Osteoblast (primary cell): ENCODE results near the gene PGAM5. TPM values are rescaled to one million over a fixed set of nuclear protein-coding genes. Genes with fewer than 3 reads are reported as not detected.
"Not testable (repeated sequence)": the region's sequence is repeated elsewhere in the genome, so short reads cannot be mapped to it uniquely, and the experiment has no call there.

Source experiments
- DNase-seq: peaks from one replicate; pipeline ENCODE4 v3.0.0; 2011; ENCODE audit warnings: low spot score, mixed read lengths; ENCODE audit not compliant: insufficient read length; ENCODE audit errors: missing footprints
- H2AFZ ChIP-seq: 2 replicates; pipeline ENCODE4 v1.6.0; 2011; ENCODE audit warnings: mild to moderate bottlenecking, low read length
- H3K27ac ChIP-seq: 2 replicates; pipeline ENCODE4 v1.5.1; 2011; ENCODE audit warnings: mild to moderate bottlenecking, low read depth, low read length, moderate library complexity
- H3K27me3 ChIP-seq: 2 replicates; pipeline ENCODE4 v1.6.0; 2012; ENCODE audit warnings: mild to moderate bottlenecking, control low read depth, inconsistent platforms, low read length, moderate library complexity; ENCODE audit not compliant: insufficient read depth
- H3K36me3 ChIP-seq: 2 replicates; pipeline ENCODE4 v1.5.1; 2011; ENCODE audit warnings: mild to moderate bottlenecking, low read length, control low read depth, moderate library complexity; ENCODE audit not compliant: insufficient read depth
- H3K4me1 ChIP-seq: 2 replicates; pipeline ENCODE4 v1.5.1; 2011; ENCODE audit warnings: mild to moderate bottlenecking, low read length, control low read depth, moderate library complexity; ENCODE audit not compliant: insufficient read depth
- H3K4me2 ChIP-seq: 2 replicates; pipeline ENCODE4 v1.6.0; 2011; ENCODE audit warnings: mild to moderate bottlenecking, low read length; ENCODE audit not compliant: insufficient read depth
- H3K4me3 ChIP-seq: fragments of 200-600 bp; sonication (generic); 3 replicates; pipeline ENCODE4 v1.5.1; 2012; ENCODE audit warnings: mild to moderate bottlenecking, low read length, inconsistent platforms; ENCODE audit not compliant: insufficient read depth
- H3K79me2 ChIP-seq: 2 replicates; pipeline ENCODE4 v1.6.0; 2012; ENCODE audit warnings: mild to moderate bottlenecking, low read length, control low read depth, inconsistent platforms; ENCODE audit not compliant: insufficient read depth
- H3K9me3 ChIP-seq: 2 replicates; pipeline ENCODE4 v1.5.1; 2011; ENCODE audit warnings: low read depth, low read length, control low read depth
- H4K20me1 ChIP-seq: 2 replicates; pipeline ENCODE4 v1.6.0; 2012; ENCODE audit warnings: mild to moderate bottlenecking, low read length, control low read depth; ENCODE audit not compliant: insufficient read depth
- total RNA-seq: library from RNA; depleted of rRNA; stranded (reverse); fragments of >200 nt; gene quantifications from 2 replicates; pipeline ENCODE4 v1.2.3, GENCODE V29; 2012
- TF ChIP-seq, protein P1 (sequence below): IDR thresholded peaks from 2 replicates; pipeline ENCODE4 v1.5.1; 2011; ENCODE audit warnings: mild to moderate bottlenecking, low read depth, low read length, moderate library complexity; ENCODE audit errors: extremely low read depth

Gene PGAM5
- total RNA-seq, 1 donor, result 24.6 TPM

DNA sequence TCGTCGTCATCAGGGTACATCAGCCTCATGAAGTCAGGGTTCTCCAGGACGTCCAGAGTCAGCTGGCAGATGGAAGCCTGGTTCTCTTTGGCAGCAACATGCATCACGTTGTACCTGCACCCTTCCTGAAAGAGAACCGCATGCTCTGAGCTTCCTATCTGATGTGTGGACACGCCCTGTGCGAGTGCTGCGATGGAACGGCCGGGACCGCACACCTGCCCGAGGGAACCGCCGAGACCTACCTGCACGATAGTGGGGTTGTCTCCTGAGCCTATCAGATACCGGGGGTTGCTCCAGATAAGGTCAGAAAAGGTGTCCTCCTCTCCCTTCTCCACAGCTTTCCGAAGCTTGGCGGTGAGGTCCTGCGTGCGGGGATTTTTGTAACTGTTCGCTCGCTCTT lies 37.3 kb downstream of the PGAM5 start:
- H2AFZ ChIP-seq, result no peak overlapping the region
- H3K27me3 ChIP-seq, result no peaks in the 10 kb centered on the region
- H3K4me2 ChIP-seq, result no peak overlapping the region
- peaks cover 59% of the 10 kb centered on the region for H4K20me1 ChIP-seq
- H3K9me3 ChIP-seq, result no peaks in the 10 kb centered on the region
- H3K79me2 ChIP-seq, result peaks cover 90% of the 10 kb centered on the region
- TF ChIP-seq, protein P1, sequence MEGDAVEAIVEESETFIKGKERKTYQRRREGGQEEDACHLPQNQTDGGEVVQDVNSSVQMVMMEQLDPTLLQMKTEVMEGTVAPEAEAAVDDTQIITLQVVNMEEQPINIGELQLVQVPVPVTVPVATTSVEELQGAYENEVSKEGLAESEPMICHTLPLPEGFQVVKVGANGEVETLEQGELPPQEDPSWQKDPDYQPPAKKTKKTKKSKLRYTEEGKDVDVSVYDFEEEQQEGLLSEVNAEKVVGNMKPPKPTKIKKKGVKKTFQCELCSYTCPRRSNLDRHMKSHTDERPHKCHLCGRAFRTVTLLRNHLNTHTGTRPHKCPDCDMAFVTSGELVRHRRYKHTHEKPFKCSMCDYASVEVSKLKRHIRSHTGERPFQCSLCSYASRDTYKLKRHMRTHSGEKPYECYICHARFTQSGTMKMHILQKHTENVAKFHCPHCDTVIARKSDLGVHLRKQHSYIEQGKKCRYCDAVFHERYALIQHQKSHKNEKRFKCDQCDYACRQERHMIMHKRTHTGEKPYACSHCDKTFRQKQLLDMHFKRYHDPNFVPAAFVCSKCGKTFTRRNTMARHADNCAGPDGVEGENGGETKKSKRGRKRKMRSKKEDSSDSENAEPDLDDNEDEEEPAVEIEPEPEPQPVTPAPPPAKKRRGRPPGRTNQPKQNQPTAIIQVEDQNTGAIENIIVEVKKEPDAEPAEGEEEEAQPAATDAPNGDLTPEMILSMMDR, result no peak
- H3K36me3 ChIP-seq, result peaks cover 86% of the 10 kb centered on the region
- H3K4me1 ChIP-seq, result no peaks in the 10 kb centered on the region
- no peak overlapping the region for H3K4me3 ChIP-seq
- peak; percentile 57 for DNase-seq
- H3K27ac ChIP-seq, result no peak overlapping the region

DNA sequence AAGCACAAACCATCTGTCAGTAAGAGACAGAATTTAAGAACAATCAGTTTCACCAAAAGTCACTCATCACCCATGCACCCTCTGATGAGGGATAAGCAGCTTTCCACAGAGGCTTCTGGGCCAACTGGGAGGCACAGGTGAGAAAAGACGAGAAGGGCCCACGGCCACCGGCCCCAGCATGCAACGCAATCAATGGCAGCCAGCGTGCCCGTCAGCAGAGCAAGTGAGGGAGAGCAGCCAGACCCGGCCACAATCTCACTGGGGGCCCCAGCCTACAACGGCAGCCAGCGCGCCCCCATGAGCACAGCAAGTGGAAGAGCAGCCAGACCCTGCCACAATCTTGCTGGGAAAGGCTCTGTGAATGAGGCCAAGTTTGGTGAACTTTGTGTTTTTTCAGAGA lies 37.7 kb downstream of the PGAM5 start:
- Histone ChIP-seq H3K79me2 (peaks cover 90% of the 10 kb centered on the region), H3K4me2 (no peak overlapping the region), H3K27me3 (no peaks in the 10 kb centered on the region), H2AFZ (no peak overlapping the region), H3K36me3 (peaks cover 87% of the 10 kb centered on the region), H3K4me3 (no peak overlapping the region), H3K4me1 (no peaks in the 10 kb centered on the region), H3K27ac (no peak overlapping the region), H4K20me1 (peaks cover 60% of the 10 kb centered on the region), H3K9me3 (no peaks in the 10 kb centered on the region)
- TF ChIP-seq, protein P1, result no peak
- DNase-seq, result no peak

DNA sequence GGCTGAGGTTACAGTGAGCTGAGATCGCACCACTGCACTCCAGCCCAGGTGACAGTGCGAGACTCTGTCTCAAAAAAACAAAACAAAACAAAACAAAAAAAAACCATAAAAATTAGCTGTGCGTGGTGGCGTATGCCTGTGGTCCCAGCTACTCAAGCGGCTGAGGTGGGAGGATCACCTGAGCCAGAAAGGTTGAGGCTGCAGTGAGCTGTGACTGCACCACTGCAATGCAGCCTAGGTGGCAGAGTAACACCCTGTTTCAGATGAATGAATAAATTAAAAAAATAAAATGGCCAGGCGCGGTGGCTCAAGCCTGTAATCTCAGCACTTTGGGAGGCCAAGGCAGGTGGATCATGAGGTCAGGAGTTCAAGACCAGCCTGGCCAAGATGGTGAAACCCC lies 43.0 kb downstream of the PGAM5 start:
- H3K4me2 ChIP-seq, H3K4me1 ChIP-seq, DNase-seq, H3K4me3 ChIP-seq, H3K27me3 ChIP-seq, H3K9me3 ChIP-seq, H3K27ac ChIP-seq, H2AFZ ChIP-seq: not testable (repeated sequence)
- peaks cover 61% of the 10 kb centered on the region for H3K36me3 ChIP-seq
- peaks cover 91% of the 10 kb centered on the region for H3K79me2 ChIP-seq
- peaks cover 48% of the 10 kb centered on the region for H4K20me1 ChIP-seq

DNA sequence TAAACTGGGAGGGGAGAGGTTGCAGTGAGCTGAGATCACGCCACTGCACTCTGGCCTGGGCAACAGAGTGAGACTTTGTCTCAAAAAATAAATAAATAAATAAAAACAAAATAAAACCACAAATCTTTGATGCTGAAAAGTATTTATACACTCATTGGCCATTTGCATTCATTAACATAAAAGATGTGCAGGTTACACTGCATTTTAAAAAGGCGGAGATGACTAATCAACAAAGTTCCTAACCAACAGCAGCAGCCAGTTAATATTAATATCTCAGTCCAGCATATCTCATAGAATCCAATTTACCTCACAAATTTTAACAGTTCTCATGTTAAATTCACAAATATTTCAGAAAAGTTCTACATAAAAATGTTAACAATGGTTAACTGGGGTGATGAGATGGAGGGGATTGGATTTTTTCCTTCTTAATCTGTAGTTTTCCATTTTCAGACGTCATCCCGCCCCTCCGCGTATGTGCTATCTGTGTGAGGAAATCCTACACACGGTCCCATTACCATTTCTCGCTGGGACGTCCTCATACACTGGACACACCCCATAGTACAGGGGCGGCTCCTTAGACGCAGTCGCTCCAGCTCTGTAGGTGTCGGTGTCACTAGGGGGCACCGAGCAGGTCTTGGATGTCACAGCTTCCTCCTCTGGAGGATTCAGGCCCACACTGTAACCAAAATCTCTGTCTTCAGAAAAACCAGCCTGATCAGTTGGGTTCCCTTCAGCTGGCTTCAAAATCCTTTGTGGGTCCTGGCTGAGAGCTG lies 43.7 kb downstream of the PGAM5 start:
- Histone ChIP-seq H4K20me1 (peaks cover 53% of the 10 kb centered on the region), H3K4me1 (no peaks in the 10 kb centered on the region), H3K27ac (no peak overlapping the region), H3K79me2 (peaks cover 94% of the 10 kb centered on the region), H3K9me3 (no peaks in the 10 kb centered on the region), H3K36me3 (peaks cover 63% of the 10 kb centered on the region), H3K27me3 (no peaks in the 10 kb centered on the region), H3K4me2 (no peak overlapping the region), H3K4me3 (no peak overlapping the region), H2AFZ (no peak overlapping the region)
- TF ChIP-seq, protein P1, result no peak
- no peak for DNase-seq

DNA sequence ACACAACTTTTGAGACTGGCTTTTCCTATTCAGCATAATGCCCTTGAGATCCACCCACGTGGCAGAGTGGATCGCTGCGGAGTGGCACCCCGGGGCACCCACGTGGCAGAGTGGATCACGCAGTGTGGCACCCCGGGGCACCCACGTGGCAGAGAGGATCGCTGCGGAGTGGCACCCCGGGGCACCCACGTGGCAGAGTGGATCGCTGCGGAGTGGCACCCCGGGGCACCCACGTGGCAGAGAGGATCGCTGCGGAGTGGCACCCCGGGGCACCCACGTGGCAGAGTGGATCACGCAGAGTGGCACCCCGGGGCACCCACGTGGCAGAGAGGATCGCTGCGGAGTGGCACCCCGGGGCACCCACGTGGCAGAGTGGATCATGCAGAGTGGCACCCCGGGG lies 48.2 kb downstream of the PGAM5 start:
- H3K27ac ChIP-seq, H3K9me3 ChIP-seq, H3K4me3 ChIP-seq, DNase-seq, H2AFZ ChIP-seq, H3K27me3 ChIP-seq, H3K4me2 ChIP-seq: not testable (repeated sequence)
- Histone ChIP-seq H3K79me2 (peaks cover 78% of the 10 kb centered on the region), H3K36me3 (peaks cover 24% of the 10 kb centered on the region), H4K20me1 (peaks cover 42% of the 10 kb centered on the region), H3K4me1 (peaks cover 13% of the 10 kb centered on the region)
